Hippocampal formation (tissue), 2 donors: ENCODE results near the gene FCHSD1.

ENCODE experiments used
- DNase-seq, 2 donors: peaks; one replicate each; lab custom pipeline; 2025; lab: John Stamatoyannopoulos, UW

FCHSD1 gene

DNA sequence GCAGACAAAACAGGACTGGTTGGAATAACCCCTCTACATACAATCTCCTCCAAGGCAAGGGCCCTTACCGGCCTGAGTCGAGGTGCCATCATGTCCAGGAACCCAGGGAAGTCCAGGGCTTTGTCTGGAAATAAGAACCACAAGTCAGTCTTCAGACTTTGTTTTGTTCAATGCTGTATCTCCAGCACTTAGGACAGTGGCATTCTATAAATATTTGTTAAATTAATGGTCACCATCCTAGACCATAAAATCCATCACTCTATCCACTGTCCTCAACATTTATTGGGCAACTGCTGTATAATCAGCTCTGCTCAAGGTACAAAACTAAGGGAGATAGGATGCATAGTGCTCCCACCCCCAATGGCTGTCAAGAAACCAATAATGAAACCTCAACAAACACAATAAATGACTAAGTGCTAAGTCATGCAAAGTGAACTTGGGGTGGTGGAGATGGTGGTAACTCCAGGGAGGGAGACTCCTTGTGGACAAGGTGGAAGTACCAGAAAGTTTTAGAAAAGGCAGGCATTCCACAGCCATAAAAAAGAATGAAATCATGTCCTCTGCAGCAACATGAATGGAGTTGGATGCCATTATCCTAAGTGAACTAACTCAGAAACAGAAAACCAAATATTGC is 9.5 kb downstream of the FCHSD1 start:
- no peak for DNase-seq

GRCh38 chr5:141640698-141641097 is 10.5 kb downstream of the FCHSD1 start:
- no peak for DNase-seq

- no peak for DNase-seq
Measured at GRCh38 chr5:141640051-141640415, 11.2 kb downstream of the FCHSD1 start.

- no peak for DNase-seq
Measured at GRCh38 chr5:141639357-141640050, 11.7 kb downstream of the FCHSD1 start.

DNA sequence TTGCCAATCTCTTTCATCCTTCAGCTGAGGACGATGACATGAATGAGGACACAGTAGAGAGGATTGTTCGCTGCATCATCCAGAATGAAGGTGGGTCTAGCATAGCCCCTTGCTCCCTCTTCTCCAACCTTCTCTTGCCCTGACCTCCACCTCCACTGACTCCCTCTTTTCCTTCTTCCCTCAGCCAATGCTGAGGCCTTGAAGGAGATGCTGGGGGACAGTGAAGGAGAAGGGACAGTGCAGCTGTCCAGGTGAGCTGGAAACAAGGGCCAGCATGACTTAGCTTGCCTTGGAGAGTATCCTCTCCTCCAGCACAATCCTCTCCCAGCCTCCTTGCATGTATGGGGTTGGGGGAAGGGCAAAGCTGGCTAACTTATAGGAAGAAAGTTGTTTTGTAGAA is 12.4 kb downstream of the FCHSD1 start:
- DNase-seq: no peak

- no peak for DNase-seq
Measured at GRCh38 chr5:141637767-141638419, 13.3 kb downstream of the FCHSD1 start.

- DNase-seq: no peak
Measured at GRCh38 chr5:141637123-141637766, 14.0 kb downstream of the FCHSD1 start.

DNA sequence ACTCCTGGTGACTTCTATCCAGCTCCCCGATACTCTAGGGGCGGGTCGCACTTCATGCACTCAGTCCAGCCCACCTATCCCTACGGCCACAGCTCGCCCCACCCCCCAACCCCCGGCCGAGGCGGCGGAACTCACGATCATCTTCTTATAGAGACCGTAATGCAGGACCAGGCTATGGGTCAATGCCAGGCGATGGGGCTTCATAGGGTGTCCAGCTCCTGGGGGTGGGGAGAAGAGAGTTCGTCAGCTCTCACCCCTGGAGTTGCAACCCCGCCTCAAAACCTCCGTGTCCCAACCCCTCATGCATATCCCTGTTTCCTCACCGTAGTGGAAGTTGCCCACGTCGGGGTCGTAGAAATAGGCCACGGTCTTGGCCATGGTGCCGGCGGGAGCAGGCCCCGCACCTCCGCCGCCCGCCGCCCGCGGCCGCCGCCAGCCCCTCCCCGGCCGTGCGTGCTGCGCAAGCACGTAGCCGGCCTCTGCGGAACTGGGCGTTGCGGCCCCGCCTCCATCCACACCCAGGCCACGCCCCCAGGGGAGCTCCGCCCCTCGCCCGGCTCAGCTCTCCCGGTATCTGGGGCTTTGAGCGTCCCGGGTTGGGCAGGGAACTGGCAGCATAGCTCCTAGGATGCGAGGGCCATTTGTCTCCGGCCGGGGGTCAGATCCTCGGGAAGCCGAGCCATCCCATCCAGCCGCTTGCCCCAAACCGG is 14.7 kb downstream of the FCHSD1 start, which contains the start of the genes HDAC3 and RELL2:
HDAC3 (minus strand) TSS at position 437 of the 710 bp plus-strand sequence; CDS start at position 378, 59 bp downstream.
RELL2 (plus strand) TSS at position 585 of the 710 bp plus-strand sequence. CDS start 1,229 bp downstream, outside the sequence.
- DNase-seq: peak; percentile 89 to 91

DNA sequence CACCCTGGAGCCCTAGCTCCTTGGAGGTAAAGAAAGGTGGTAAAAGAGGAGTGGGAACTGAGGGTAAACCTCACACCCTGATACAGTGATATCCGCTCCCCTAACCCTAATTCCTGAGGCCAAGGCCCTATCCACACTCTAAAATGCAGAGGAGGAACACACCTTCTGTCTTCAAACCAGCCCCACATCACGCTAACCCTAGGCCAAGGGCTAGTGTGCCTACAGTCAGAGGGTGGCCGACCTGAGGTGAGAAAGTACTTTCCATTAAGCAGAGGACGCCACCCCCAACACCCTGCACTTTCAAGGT is 15.2 kb downstream of the FCHSD1 start:
- no peak for DNase-seq

- no peak for DNase-seq
Measured at GRCh38 chr5:141635646-141636045, 15.6 kb downstream of the FCHSD1 start.

DNA sequence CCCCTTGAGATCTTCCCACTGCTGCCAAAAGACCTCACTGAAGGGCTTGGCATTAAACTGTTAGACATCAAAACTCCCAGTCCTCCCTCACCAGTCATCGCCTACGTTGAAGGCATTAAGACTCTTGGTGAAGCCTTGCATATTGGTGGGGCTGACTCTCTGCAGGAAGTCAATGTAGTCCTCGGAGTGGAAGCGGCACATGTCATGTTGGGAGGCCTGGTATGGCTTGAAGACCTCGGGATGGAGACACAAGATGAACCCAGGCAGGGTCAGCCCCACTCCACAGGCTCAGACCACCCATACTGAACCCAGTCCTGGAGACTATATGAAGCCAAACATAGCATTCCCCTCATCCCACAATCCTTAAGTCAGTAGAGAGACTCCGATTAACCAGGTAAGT is 16.5 kb downstream of the FCHSD1 start:
- no peak for DNase-seq

DNA sequence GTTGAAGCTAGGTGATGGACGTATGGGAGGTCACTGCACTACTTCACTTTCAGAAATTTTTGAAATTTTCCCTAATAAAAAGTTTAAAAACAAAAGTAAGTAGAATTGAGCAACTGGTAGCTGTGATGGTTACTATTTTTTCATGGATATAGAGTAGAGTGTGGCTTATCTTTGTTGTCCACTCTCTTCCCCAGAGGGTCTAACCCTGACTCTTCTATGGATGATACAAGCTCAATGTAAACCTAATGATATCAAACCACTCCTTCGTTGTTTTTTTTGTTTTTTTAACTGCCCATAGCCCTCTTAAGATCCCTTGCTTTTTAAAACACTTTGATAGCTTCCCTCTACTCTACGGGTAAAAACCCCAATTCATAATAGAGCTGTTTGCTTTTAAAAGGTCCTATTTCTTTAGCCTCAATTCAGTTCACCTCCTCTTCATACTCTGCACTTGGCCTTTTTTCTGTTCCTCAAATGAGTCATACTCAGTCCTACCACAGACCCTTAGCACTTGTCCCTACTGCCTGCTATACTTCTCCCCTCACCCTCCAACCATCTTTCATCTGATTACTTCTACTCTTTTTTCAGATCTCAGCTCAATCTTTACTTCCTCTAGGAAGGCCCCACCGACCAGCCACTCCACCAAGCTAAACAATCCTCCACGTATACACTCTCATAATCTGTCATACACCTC is 17.2 kb downstream of the FCHSD1 start:
- no peak for DNase-seq

GRCh38 chr5:141632650-141633049 is 18.6 kb downstream of the FCHSD1 start:
- no peak for DNase-seq

GRCh38 chr5:141630570-141631140 is 20.6 kb downstream of the FCHSD1 start:
- DNase-seq: no peak

- DNase-seq: no peak
Measured at GRCh38 chr5:141628175-141628788, 22.9 kb downstream of the FCHSD1 start.

GRCh38 chr5:141623611-141624010 is 27.6 kb downstream of the FCHSD1 start:
- DNase-seq: no peak

- no peak for DNase-seq
Measured at GRCh38 chr5:141623186-141623585, 28.0 kb downstream of the FCHSD1 start.

GRCh38 chr5:141618804-141619554 is 32.2 kb downstream of the FCHSD1 start, which contains the start of gene DIAPH1:
DIAPH1 (minus strand) TSS chr5:141619000; CDS start chr5:141618914, 86 bp downstream.
- peak; percentile 69 to 82 for DNase-seq

DNA sequence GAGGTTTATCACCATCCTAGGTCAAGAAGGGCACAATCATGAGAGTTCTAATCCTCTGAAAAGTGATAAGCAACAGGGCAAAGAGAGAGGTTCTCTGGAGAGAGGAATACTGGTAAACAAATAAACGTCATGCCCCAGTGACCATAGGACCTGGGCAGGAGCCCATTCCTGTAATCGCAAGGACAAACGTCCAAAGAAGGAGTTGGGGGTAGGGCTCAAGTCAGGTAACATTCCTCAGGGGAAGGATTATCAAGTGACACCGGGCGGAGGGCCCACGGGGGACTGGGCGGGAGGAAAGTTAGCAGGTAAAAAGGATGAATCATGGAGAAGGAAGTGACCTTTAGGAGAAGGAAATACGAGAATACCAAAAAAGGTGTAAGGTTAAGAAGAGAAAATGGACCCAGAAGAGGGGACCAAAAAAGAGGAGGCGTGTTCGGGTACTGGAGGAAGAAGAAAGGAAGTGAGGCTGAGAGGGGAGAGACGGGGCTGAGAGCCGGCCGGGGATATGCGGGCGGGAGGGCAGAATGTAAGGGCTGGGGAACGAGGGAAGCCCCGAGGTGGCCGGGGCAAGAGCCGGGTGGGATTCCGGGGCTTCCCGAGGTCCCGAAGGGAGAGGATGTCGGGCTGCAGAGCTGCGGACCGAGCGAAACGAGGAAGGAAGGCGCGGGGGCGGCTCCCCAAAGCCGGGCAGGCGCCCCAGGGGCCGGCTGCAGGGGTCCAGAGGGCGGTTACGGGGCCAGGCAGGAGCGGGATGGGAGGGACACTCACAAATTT is 33.0 kb downstream of the FCHSD1 start:
- DNase-seq: no peak
